ENCODE results near the gene LRMDA. TPM values are rescaled to one million over a fixed set of nuclear protein-coding genes. Genes with fewer than 3 reads are reported as not detected.

Gene LRMDA
- polyA plus RNA-seq, 2 of the 4 experiments (the other 2 are of a cell fraction) = 4.6 to 5.2 TPM

- Histone ChIP-seq H3K27ac (no peak overlapping the region), H3K4me1 (no peaks in the 10 kb centered on the region), H3K9me3 (no peaks in the 10 kb centered on the region), H3K4me2 (no peak overlapping the region), H3K4me3 (no peak overlapping the region)
- DNase-seq (ENCODE audit: low read depth in 1 of 2, low spot score in 1 of 2) (no peak), ATAC-seq (no peak), FAIRE-seq (no peak)
- ChIA-PET CTCF (interaction anchor here (1.1 kb wide), 1 partner anchor 22 kb away, joined by 4 read pairs; no protein-coding TSS in a partner anchor), POLR2A (no interaction called here)
- 23% methylated on average over 8 of the region's 8 CpGs for WGBS (ENCODE audit: missing lambda C conversion rate)
- no peak for TF ChIP-seq BCL3 (IDR thresholded peaks at IDR 0.05)
- TF ChIP-seq NR3C1 (IDR thresholded peaks at IDR 0.05) = no peak
- no peak for TF ChIP-seq HOXA7 (CRISPR knock-in tag; IDR thresholded peaks at IDR 0.05)
- no peak for TF ChIP-seq CBX8 (IDR thresholded peaks at IDR 0.05)
- no peak for TF ChIP-seq HOXB13 (CRISPR knock-in tag; IDR thresholded peaks at IDR 0.05; ENCODE audit: low read depth)
- no peak for TF ChIP-seq HDAC2 (IDR thresholded peaks at IDR 0.05)
- TF ChIP-seq KDM5A (IDR thresholded peaks at IDR 0.05) = no peak
Observed at GRCh38 chr10:76411729-76412435, 980.5 kb downstream of the LRMDA start.

GRCh38 chr10:76415554-76415953 is 984.1 kb downstream of the LRMDA start:
- 50% methylated on average over 7 of the region's 7 CpGs for WGBS (ENCODE audit: missing lambda C conversion rate)
- TF ChIP-seq MAX (IDR thresholded peaks at IDR 0.05) (no peak), GATA3 (IDR thresholded peaks at IDR 0.05; ENCODE audit: borderline replicate concordance) (no peak), CBX2 (IDR thresholded peaks at IDR 0.05; ENCODE audit: borderline replicate concordance, low read depth) (no peak), HEYL (CRISPR knock-in tag; IDR thresholded peaks at IDR 0.05) (no peak), RCOR1 (IDR thresholded peaks at IDR 0.05; ENCODE audit: low read depth, low read length) (no peak), RFX5 (IDR thresholded peaks at IDR 0.05) (no peak), ESRRA (IDR thresholded peaks at IDR 0.05; ENCODE audit: borderline replicate concordance, low read length) (no peak), ZC3H11A (IDR thresholded peaks at IDR 0.05) (no peak), CTCF (IDR thresholded peaks at IDR 0.05) (no peak), TFCP2L1 (CRISPR knock-in tag; IDR thresholded peaks at IDR 0.05) (no peak), POLR2A (IDR thresholded peaks at IDR 0.05; ENCODE audit: low read length) (no peak), SMC3 (IDR thresholded peaks at IDR 0.05) (no peak), REST (IDR thresholded peaks at IDR 0.05) (no peak), FOXS1 (CRISPR knock-in tag; IDR thresholded peaks at IDR 0.05) (no peak)
- Histone ChIP-seq H3K4me3 (no peak overlapping the region), H3K9me3 (no peaks in the 10 kb centered on the region), H3K4me2 (no peak overlapping the region), H3K4me1 (no peaks in the 10 kb centered on the region), H3K27ac (no peak overlapping the region)
- FAIRE-seq (no peak), ATAC-seq (no peak), DNase-seq (ENCODE audit: low read depth in 1 of 2, low spot score in 1 of 2) (no peak)
- ChIA-PET CTCF (no interaction called here), POLR2A (no interaction called here)

Measured in A549 (cell line).